IMR-90 (cell line): ENCODE data around the gene SNTG2. TPM values are rescaled to one million over a fixed set of nuclear protein-coding genes. Genes with fewer than 3 reads are reported as not detected.

ENCODE experiments used
- ATAC-seq: fragments of 200-7000 bp; cut with Tn5 transposase; 2 replicates; pipeline ENCODE4 v1.9.1; 2020; ENCODE audit warnings: low read depth, mild to moderate bottlenecking, moderate library complexity
- BruUV-seq: library from RNA; stranded (reverse); fragments of 400-500 nt; replicated peaks from 2 replicates; lab custom pipeline; 2021; lab: Mats Ljungman, UMichigan
- CTCF ChIA-PET: fragments of 300-600 bp; formaldehyde crosslinking; extraction: SDS; loops from one replicate; lab custom pipeline; 2021; ENCODE audit warnings: antibody characterized with exemption; lab: Yijun Ruan, JAX
- POLR2A ChIA-PET: fragments of 300-600 bp; sonication (Branson Sonifier 250); formaldehyde crosslinking; loops from one replicate; lab custom pipeline; 2022; ENCODE audit warnings: antibody characterized with exemption; ENCODE audit not compliant: unreplicated experiment; lab: Charles Lee
- DNase-seq: peaks from one replicate; pipeline ENCODE4 v3.0.0; 2013
- H2AFZ ChIP-seq: replicated peaks from 2 replicates; pipeline ENCODE3; 2013; ENCODE audit warnings: low read length, mild to moderate bottlenecking; ENCODE audit not compliant: poor library complexity
- H2AK5ac ChIP-seq: 2 replicates; pipeline ENCODE4 v1.6.1; 2013; ENCODE audit warnings: low read depth, low read length, inconsistent platforms
- H2AK9ac ChIP-seq: replicated peaks from 2 replicates; pipeline ENCODE3; 2013; ENCODE audit warnings: mild to moderate bottlenecking, low read depth, low read length, moderate library complexity; ENCODE audit not compliant: poor library complexity
- H2BK120ac ChIP-seq: 2 replicates; pipeline ENCODE4 v1.6.1; 2013; ENCODE audit warnings: low read depth, low read length, inconsistent platforms
- H2BK15ac ChIP-seq: 3 replicates; pipeline ENCODE4 v1.6.1; 2013; ENCODE audit warnings: low read depth, low read length, inconsistent platforms
- H2BK20ac ChIP-seq: 2 replicates; pipeline ENCODE4 v1.6.1; 2013; ENCODE audit warnings: low read depth, mild to moderate bottlenecking, inconsistent platforms, low read length, moderate library complexity
- H2BK5ac ChIP-seq: 2 replicates; pipeline ENCODE4 v1.6.1; 2013; ENCODE audit warnings: mild to moderate bottlenecking, low read depth, low read length, inconsistent platforms; ENCODE audit not compliant: poor library complexity, severe bottlenecking
- H3K14ac ChIP-seq: replicated peaks from 2 replicates; pipeline ENCODE4 v1.6.1; 2013; ENCODE audit warnings: low read depth, low read length, inconsistent platforms
- H3K18ac ChIP-seq: 2 replicates; pipeline ENCODE4 v1.6.1; 2013; ENCODE audit warnings: low read depth, low read length, control low read depth
- H3K23ac ChIP-seq: 2 replicates; pipeline ENCODE4 v1.6.1; 2013; ENCODE audit warnings: low read depth, low read length, inconsistent platforms
- H3K27ac ChIP-seq: 2 replicates; pipeline ENCODE4 v1.5.1; 2013; ENCODE audit warnings: mild to moderate bottlenecking, control low read depth, low read length; ENCODE audit not compliant: insufficient read depth
- H3K27me3 ChIP-seq: 2 replicates; pipeline ENCODE4 v1.6.1; 2013; ENCODE audit warnings: low read length; ENCODE audit not compliant: control insufficient read depth, insufficient read depth
- H3K36me3 ChIP-seq: 2 replicates; pipeline ENCODE4 v1.6.1; 2013; ENCODE audit warnings: low read length, mixed read lengths; ENCODE audit not compliant: control insufficient read depth, insufficient read depth
- H3K4ac ChIP-seq: 2 replicates; pipeline ENCODE4 v1.6.1; 2013; ENCODE audit warnings: low read depth, low read length, inconsistent platforms
- H3K4me1 ChIP-seq: 2 replicates; pipeline ENCODE4 v1.6.1; 2013; ENCODE audit warnings: low read length, mixed read lengths; ENCODE audit not compliant: control insufficient read depth, insufficient read depth
- H3K4me2 ChIP-seq: 2 replicates; pipeline ENCODE4 v1.6.1; 2013; ENCODE audit warnings: low read depth, mild to moderate bottlenecking, control low read depth, low read length, moderate library complexity
- H3K4me3 ChIP-seq: 2 replicates; pipeline ENCODE4 v1.5.1; 2013; ENCODE audit warnings: low read depth, mild to moderate bottlenecking, control low read depth, low read length, moderate library complexity; ENCODE audit not compliant: insufficient read depth
- H3K56ac ChIP-seq: 2 replicates; pipeline ENCODE4 v1.6.1; 2013; ENCODE audit warnings: low read length, inconsistent platforms; ENCODE audit not compliant: insufficient read depth; ENCODE audit errors: extremely low read depth
- H3K79me1 ChIP-seq, 2 experiments: 2 replicates each; pipeline ENCODE4 v1.6.1; 2013; ENCODE audit warnings: low read length in 2 of 2, inconsistent platforms in 1 of 2, low read depth in 1 of 2
- H3K9ac ChIP-seq: 2 replicates; pipeline ENCODE4 v1.6.1; 2013; ENCODE audit warnings: low read depth, low read length, control low read depth
- H3K9me1 ChIP-seq: 2 replicates; pipeline ENCODE4 v1.6.1; 2013; ENCODE audit warnings: low read length, inconsistent platforms; ENCODE audit not compliant: insufficient read depth
- H3K9me3 ChIP-seq: 2 replicates; pipeline ENCODE4 v1.6.1; 2013; ENCODE audit warnings: low read length; ENCODE audit not compliant: control insufficient read depth, insufficient read depth
- H4K20me1 ChIP-seq: 2 replicates; pipeline ENCODE4 v1.6.1; 2013; ENCODE audit warnings: low read length, inconsistent platforms; ENCODE audit not compliant: insufficient read depth
- H4K5ac ChIP-seq: 2 replicates; pipeline ENCODE4 v1.6.1; 2013; ENCODE audit warnings: mild to moderate bottlenecking, low read depth, low read length, control low read depth
- H4K8ac ChIP-seq, 2 experiments: 2 replicates each; pipeline ENCODE4 v1.6.1; 2013; ENCODE audit warnings: low read depth in 2 of 2, low read length in 2 of 2, control low read depth in 1 of 2, inconsistent platforms in 1 of 2
- H4K91ac ChIP-seq: 2 replicates; pipeline ENCODE4 v1.6.1; 2013; ENCODE audit warnings: low read depth, low read length, inconsistent platforms; ENCODE audit not compliant: insufficient read depth
- BHLHE40 ChIP-seq: fragments of 150-350 bp; IDR thresholded peaks from 2 replicates; pipeline ENCODE4 v1.6.1; 2016; ENCODE audit warnings: mild to moderate bottlenecking, low read depth, low read length
- CEBPB ChIP-seq: IDR thresholded peaks from 2 replicates; pipeline ENCODE4 v1.6.1; 2012; ENCODE audit warnings: low read depth, low read length, improper control_type of control experiment
- CHD1 ChIP-seq: IDR thresholded peaks from 2 replicates; pipeline ENCODE4 v1.6.1; 2012; ENCODE audit warnings: low read depth, low read length, improper control_type of control experiment
- ELK1 ChIP-seq: fragments of 150-350 bp; IDR thresholded peaks from 2 replicates; pipeline ENCODE4 v1.6.1; 2016; ENCODE audit warnings: low read depth, mild to moderate bottlenecking, low read length, moderate library complexity, borderline replicate concordance
- FOS ChIP-seq: fragments of 150-350 bp; IDR thresholded peaks from 2 replicates; pipeline ENCODE4 v1.6.1; 2016; ENCODE audit warnings: low read depth, low read length
- MAFK ChIP-seq: IDR thresholded peaks from 2 replicates; pipeline ENCODE4 v1.6.1; 2012; ENCODE audit warnings: low read depth, low read length, improper control_type of control experiment
- MAZ ChIP-seq: IDR thresholded peaks from 2 replicates; pipeline ENCODE4 v1.6.1; 2012; ENCODE audit warnings: low read depth, mild to moderate bottlenecking, low read length, improper control_type of control experiment, moderate library complexity, borderline replicate concordance
- MXI1 ChIP-seq: IDR thresholded peaks from 2 replicates; pipeline ENCODE4 v1.6.1; 2012; ENCODE audit warnings: low read depth, mild to moderate bottlenecking, low read length, moderate library complexity, borderline replicate concordance
- NFE2L2 ChIP-seq: fragments of 150-350 bp; IDR thresholded peaks from 2 replicates; pipeline ENCODE4 v1.6.1; 2016; ENCODE audit warnings: low read depth, mild to moderate bottlenecking, low read length
- POLR2A ChIP-seq: IDR thresholded peaks from 2 replicates; pipeline ENCODE4 v1.6.1; 2012; ENCODE audit warnings: mild to moderate bottlenecking, low read depth, low read length
- RCOR1 ChIP-seq: IDR thresholded peaks from 2 replicates; pipeline ENCODE4 v1.6.1; 2012; ENCODE audit warnings: mild to moderate bottlenecking, low read length, improper control_type of control experiment; ENCODE audit not compliant: insufficient replicate concordance
- RFX5 ChIP-seq: IDR thresholded peaks from 2 replicates; pipeline ENCODE4 v1.8.0; 2012; ENCODE audit warnings: low read depth, mild to moderate bottlenecking, low read length, moderate library complexity
- SMC3 ChIP-seq: fragments of 150-350 bp; IDR thresholded peaks from 2 replicates; pipeline ENCODE4 v1.6.1; 2016; ENCODE audit warnings: low read depth, mild to moderate bottlenecking, antibody characterized with exemption, low read length, moderate library complexity
- WGBS, 2 experiments: methylation state at CpG; one replicate each; pipeline versions ENCODE4 v1.1.5 to v1.1.7; 2013; ENCODE audit warnings: missing lambda C conversion rate in 2 of 2; ENCODE audit not compliant: insufficient read length in 1 of 2; ENCODE audit errors: extremely low coverage in 2 of 2; 5-methylcytosine and 5-hydroxymethylcytosine counted together
- dilution Hi-C: fragments of 300-500 bp; cut with HindIII; formaldehyde crosslinking; loops from one replicate; pipeline ENCODE4 v1.14.3; 2018; ENCODE audit warnings: low sequenced_read_pairs; ENCODE audit not compliant: unreplicated experiment
- in situ Hi-C: fragments of 300-500 bp; cut with MboI; formaldehyde crosslinking; loops from 3 replicates; pipeline ENCODE4 v1.14.3; 2019; ENCODE audit warnings: low sequenced_read_pairs, inconsistent platforms, mixed read lengths
- intact Hi-C: fragments of 100-400 bp; cut with micrococcal nuclease; formaldehyde crosslinking; loops from 2 replicates; pipeline ENCODE4 v1.10.0; 2022
- polyA plus RNA-seq, 3 experiments: library from polyadenylated mRNA; depleted of rRNA; stranded (reverse); fragments of >200 nt; gene quantifications; 2 replicates each; pipeline ENCODE4 v1.2.3, GENCODE V29; 2012; ENCODE audit warnings: low replicate concordance in 1 of 3
- total RNA-seq: library from RNA; depleted of rRNA; stranded (reverse); fragments of >200 nt; gene quantifications from 2 replicates; pipeline ENCODE4 v1.2.3, GENCODE V29; 2012
- TF ChIP-seq, protein P1 (sequence below): fragments of 150-350 bp; IDR thresholded peaks from 2 replicates; pipeline ENCODE4 v1.6.1; 2017; ENCODE audit warnings: mild to moderate bottlenecking, antibody characterized with exemption, low read length, low read depth
- TF ChIP-seq, protein P2 (sequence below): conservative IDR thresholded peaks from 2 replicates; pipeline ENCODE4 v1.5.1; 2012; ENCODE audit warnings: mild to moderate bottlenecking, low read depth, low read length, improper control_type of control experiment

The SNTG2 gene
- total and polyA plus RNA-seq, 2 of the 4 experiments (the other 2 are of a cell fraction), result under 0.01 to 0.17 TPM

- Histone ChIP-seq H2AK5ac (no peak overlapping the region), H2BK120ac (no peak overlapping the region), H4K91ac (no peak overlapping the region), H2AFZ (no peak overlapping the region), H3K4me1 (no peaks in the 10 kb centered on the region), H3K9me3 (peaks cover 40% of the 10 kb centered on the region), H3K23ac (no peak overlapping the region), H4K8ac (no peak overlapping the region), H2AK9ac (no peak overlapping the region), H3K14ac (no peak overlapping the region), H3K4me2 (no peak overlapping the region), H2BK5ac (no peak overlapping the region), H3K4ac (no peak overlapping the region), H3K27me3 (no peaks in the 10 kb centered on the region), H3K56ac (no peak overlapping the region), H2BK20ac (no peak overlapping the region), H4K20me1 (no peaks in the 10 kb centered on the region), H3K9ac (no peak overlapping the region), H4K5ac (no peak overlapping the region), H2BK15ac (no peak overlapping the region), H3K79me1 (no peaks in the 10 kb centered on the region), H3K9me1 (no peaks in the 10 kb centered on the region), H3K36me3 (no peaks in the 10 kb centered on the region), H3K18ac (no peak overlapping the region), H3K27ac (no peak overlapping the region), H3K4me3 (no peak overlapping the region)
- CTCF ChIA-PET, result no interaction called here
- ATAC-seq, result no peak
- no peak for TF ChIP-seq RCOR1
- TF ChIP-seq FOS, result no peak
- no peak for TF ChIP-seq CHD1
- TF ChIP-seq NFE2L2, result no peak
- TF ChIP-seq ELK1, result no peak
- TF ChIP-seq, protein P1, sequence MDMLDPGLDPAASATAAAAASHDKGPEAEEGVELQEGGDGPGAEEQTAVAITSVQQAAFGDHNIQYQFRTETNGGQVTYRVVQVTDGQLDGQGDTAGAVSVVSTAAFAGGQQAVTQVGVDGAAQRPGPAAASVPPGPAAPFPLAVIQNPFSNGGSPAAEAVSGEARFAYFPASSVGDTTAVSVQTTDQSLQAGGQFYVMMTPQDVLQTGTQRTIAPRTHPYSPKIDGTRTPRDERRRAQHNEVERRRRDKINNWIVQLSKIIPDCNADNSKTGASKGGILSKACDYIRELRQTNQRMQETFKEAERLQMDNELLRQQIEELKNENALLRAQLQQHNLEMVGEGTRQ, result no peak
- TF ChIP-seq MAFK, result no peak
- no peak for TF ChIP-seq RFX5
- TF ChIP-seq, protein P2, sequence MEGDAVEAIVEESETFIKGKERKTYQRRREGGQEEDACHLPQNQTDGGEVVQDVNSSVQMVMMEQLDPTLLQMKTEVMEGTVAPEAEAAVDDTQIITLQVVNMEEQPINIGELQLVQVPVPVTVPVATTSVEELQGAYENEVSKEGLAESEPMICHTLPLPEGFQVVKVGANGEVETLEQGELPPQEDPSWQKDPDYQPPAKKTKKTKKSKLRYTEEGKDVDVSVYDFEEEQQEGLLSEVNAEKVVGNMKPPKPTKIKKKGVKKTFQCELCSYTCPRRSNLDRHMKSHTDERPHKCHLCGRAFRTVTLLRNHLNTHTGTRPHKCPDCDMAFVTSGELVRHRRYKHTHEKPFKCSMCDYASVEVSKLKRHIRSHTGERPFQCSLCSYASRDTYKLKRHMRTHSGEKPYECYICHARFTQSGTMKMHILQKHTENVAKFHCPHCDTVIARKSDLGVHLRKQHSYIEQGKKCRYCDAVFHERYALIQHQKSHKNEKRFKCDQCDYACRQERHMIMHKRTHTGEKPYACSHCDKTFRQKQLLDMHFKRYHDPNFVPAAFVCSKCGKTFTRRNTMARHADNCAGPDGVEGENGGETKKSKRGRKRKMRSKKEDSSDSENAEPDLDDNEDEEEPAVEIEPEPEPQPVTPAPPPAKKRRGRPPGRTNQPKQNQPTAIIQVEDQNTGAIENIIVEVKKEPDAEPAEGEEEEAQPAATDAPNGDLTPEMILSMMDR, result no peak
- TF ChIP-seq MAZ, result no peak
- no peak for TF ChIP-seq MXI1
- TF ChIP-seq SMC3, result no peak
- no peak for TF ChIP-seq POLR2A
- no peak for TF ChIP-seq BHLHE40
- no peak for TF ChIP-seq CEBPB
- POLR2A ChIA-PET, result no interaction called here
- no TSS peak for BruUV-seq
- in situ Hi-C loops (no loop called here), dilution Hi-C loops (no loop called here), intact Hi-C loops (no loop called here)
- 40% methylated on average over 1 of the region's 5 CpGs; no CpG with 5 or more reads in 1 of the 2 experiments for WGBS, 2 experiments
- DNase-seq, result no peak
These were observed 399.5 kb downstream of the SNTG2 start for GRCh38 chr2:1350111-1350510.
